IPS DF 6.9 (cell line): ENCODE results near the gene CBY2.
"Not testable (repeated sequence)": the region's sequence is repeated elsewhere in the genome, so short reads cannot be mapped to it uniquely, and the experiment has no call there.

ENCODE experiments used
- DNase-seq: peaks from one replicate; pipeline ENCODE4 v3.0.0-alpha.2; 2013; ENCODE audit warnings: low read depth, low spot score
- H3K27ac ChIP-seq: one replicate; pipeline ENCODE4 v1.5.1; 2013; ENCODE audit warnings: low read length, control low read depth
- H3K27me3 ChIP-seq: 2 replicates; pipeline ENCODE4 v1.6.1; 2013; ENCODE audit warnings: mild to moderate bottlenecking, low read length; ENCODE audit not compliant: control insufficient read depth, insufficient read depth
- H3K36me3 ChIP-seq: 2 replicates; pipeline ENCODE4 v1.6.1; 2013; ENCODE audit warnings: low read length; ENCODE audit not compliant: control insufficient read depth, insufficient read depth
- H3K4me1 ChIP-seq: 2 replicates; pipeline ENCODE4 v1.6.1; 2013; ENCODE audit warnings: low read length; ENCODE audit not compliant: control insufficient read depth, insufficient read depth
- H3K4me3 ChIP-seq: 2 replicates; pipeline ENCODE4 v1.5.1; 2013; ENCODE audit warnings: mild to moderate bottlenecking, low read length
- H3K9me3 ChIP-seq: 2 replicates; pipeline ENCODE4 v1.6.1; 2013; ENCODE audit warnings: low read length, inconsistent platforms; ENCODE audit not compliant: control insufficient read depth, insufficient read depth
- WGBS: extraction: QIAGEN DNeasy Blood & Tissue Kit; methylation state at CpG from one replicate; pipeline ENCODE4 v1.1.7; 2013; ENCODE audit warnings: mixed read lengths, missing lambda C conversion rate; ENCODE audit not compliant: insufficient read length, insufficient coverage; 5-methylcytosine and 5-hydroxymethylcytosine counted together

The CBY2 gene

DNA sequence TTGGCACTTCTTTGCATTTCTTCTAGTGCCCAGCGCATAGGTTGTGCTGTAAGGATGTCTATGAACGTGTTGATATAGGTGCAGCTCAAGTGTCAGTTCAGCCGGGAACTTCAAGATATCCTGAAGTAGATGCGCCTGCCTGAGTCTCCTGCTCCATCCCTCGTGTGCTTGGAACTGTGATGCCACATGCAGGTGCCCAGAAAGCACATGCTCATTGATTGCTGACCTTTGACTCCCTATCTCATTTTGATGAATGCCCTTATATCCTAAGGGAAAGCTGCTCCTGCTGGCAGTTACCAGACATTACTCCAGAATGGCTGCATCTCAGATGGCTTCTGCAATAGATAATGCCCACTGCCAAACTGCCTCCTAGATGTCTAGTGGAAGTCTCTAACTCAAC, 40.9 kb downstream of the CBY2 start:
- no peak overlapping the region for H3K4me3 ChIP-seq
- H3K27me3 ChIP-seq, result no peaks in the 10 kb centered on the region
- H3K27ac ChIP-seq, result no peak overlapping the region
- no CpG with 5 or more reads among the region's 5 CpGs for WGBS
- no peaks in the 10 kb centered on the region for H3K36me3 ChIP-seq
- no peak for DNase-seq
- H3K9me3 ChIP-seq, result no peaks in the 10 kb centered on the region
- H3K4me1 ChIP-seq, result no peaks in the 10 kb centered on the region

DNA sequence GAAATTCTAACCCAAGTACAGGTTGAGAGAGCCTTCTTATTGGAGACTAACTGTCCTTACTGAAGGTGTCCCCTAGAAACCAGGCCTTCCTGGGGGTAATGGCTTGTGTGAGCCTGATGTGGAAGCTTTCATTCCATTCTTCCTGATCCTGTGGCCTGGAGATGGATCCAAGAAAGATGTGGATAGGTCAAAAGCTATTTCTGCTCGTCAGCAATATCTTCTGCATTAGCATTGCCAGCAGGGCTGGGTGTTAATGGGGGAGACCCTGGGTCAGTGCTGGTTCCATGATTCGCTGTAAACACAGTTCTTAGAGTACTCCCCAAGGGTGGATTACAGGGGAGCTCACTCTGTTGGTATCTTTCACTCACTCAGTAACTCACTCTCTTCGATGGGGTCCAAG, 42.9 kb downstream of the CBY2 start:
- no peaks in the 10 kb centered on the region for H3K36me3 ChIP-seq
- H3K4me3 ChIP-seq, result no peak overlapping the region
- no CpG with 5 or more reads among the region's 3 CpGs for WGBS
- DNase-seq, result no peak
- no peaks in the 10 kb centered on the region for H3K27me3 ChIP-seq
- no peaks in the 10 kb centered on the region for H3K9me3 ChIP-seq
- H3K4me1 ChIP-seq, result no peaks in the 10 kb centered on the region; the same call in 1 of the 2 replicates
- H3K27ac ChIP-seq, result no peak overlapping the region

DNA sequence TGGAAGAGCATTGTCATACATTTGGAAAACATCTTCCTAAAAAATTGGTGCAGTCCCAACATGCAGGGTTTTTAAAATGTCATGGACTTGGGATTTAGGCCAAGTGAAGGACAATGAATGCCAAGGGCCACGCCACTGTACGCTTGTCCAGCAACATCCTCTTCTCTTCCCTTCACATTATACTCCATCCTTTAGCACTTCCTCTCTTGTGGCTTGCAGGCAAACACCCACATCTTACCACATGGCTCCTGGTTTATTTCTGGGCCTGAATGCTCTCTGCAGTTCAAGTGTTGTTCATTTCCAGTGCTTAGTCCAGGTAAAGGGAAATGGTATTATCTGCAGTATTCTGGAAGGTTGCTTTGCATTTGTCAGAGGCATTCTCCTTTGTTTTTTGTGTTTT, 45.0 kb downstream of the CBY2 start:
- no peak for DNase-seq
- H3K36me3 ChIP-seq, result no peaks in the 10 kb centered on the region
- H3K27ac ChIP-seq, result no peak overlapping the region
- no peaks in the 10 kb centered on the region; the same call in 1 of the 2 replicates for H3K4me1 ChIP-seq
- no peaks in the 10 kb centered on the region for H3K27me3 ChIP-seq
- H3K4me3 ChIP-seq, result no peak overlapping the region
- no CpG with 5 or more reads among the region's 2 CpGs for WGBS
- no peaks in the 10 kb centered on the region for H3K9me3 ChIP-seq

DNA sequence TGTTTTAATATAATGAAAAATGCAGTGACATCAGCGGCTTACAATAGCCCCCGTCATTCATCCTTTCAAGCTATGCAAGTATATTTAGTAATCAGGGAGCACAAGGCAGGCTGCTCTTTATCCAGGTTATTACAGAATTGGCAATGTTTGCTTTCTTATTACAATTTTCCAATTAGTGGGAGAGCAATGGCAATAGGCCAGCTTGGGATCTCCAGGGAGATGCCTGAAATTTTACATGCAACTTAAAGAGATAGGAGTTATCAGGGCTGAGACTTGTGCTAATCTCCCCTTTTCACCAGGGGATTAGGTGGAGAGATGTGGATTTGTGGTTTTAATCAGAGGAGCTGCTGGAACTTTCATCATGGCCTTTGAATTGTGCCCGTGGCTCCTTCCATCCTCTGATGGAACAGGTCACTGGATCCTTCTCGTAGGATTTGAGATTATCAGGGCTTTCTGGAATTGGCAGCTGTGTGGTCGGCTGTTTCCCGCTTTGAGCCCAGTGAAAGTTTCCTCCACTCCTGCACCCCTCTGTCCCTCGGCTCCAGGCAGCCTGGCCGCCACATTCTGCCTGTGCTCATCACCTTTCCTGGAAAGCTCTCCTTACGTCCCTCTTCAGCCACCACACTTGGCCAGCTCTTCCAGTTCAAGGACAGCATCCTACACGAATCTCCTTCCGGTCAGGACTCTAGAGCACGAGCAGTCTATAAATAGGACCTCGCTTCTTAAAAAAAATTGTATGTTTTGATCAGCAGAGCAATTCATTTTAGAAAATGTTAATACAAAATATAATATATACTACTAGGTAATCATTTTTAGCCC, 47.0 kb downstream of the CBY2 start:
- no CpG with 5 or more reads among the region's 13 CpGs for WGBS
- Histone ChIP-seq H3K9me3 (no peaks in the 10 kb centered on the region), H3K36me3 (no peaks in the 10 kb centered on the region), H3K4me3 (no peak overlapping the region), H3K27me3 (no peaks in the 10 kb centered on the region), H3K27ac (no peak overlapping the region), H3K4me1 (no peaks in the 10 kb centered on the region; the same call in 1 of the 2 replicates)
- no peak for DNase-seq

DNA sequence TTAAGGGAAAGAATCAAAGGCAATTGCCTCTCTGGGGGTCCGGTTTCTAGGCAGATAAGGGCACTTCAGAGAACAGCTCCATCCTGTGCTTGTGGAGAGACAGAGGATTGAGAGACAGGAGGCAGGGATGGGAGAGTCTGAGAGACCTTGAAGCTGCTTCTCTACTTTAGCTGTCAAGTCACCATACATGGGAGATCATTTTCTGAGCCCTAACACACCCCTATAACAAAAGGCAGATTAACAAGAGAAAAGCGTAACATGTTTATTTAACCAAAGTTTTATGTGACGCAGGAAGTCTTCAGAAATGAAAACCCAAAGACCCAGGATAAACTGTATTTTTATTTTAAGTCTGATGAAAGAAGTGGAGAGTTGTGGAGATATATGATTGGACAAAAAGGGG, 48.4 kb downstream of the CBY2 start:
- no CpG with 5 or more reads among the region's 3 CpGs for WGBS
- Histone ChIP-seq H3K9me3 (no peaks in the 10 kb centered on the region), H3K4me3 (no peak overlapping the region), H3K27me3 (no peaks in the 10 kb centered on the region), H3K27ac (no peak overlapping the region), H3K4me1 (no peaks in the 10 kb centered on the region; the same call in 1 of the 2 replicates), H3K36me3 (no peaks in the 10 kb centered on the region)
- DNase-seq, result no peak

DNA sequence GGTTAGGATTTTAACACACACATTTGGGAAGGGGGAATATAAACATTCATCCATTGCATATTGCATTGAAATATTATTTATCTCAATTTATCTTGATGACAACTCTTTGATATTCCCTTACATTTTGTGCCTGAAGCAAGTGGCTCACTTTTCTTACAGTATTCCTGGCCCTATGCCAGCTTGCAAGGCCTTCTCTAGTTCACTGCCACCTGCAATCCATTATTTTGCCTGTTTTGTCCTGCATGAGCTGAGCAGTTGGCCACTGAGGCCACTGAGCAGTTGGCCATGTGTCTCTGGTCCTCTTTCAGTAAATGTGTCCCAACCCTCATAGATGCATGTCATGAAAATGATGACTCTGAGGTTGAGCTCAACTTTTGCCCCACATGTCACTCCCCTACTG, 49.8 kb downstream of the CBY2 start:
- H3K27me3 ChIP-seq, result no peaks in the 10 kb centered on the region
- H3K27ac ChIP-seq, result no peak overlapping the region
- no peak for DNase-seq
- no peaks in the 10 kb centered on the region for H3K9me3 ChIP-seq
- no peaks in the 10 kb centered on the region; the same call in 1 of the 2 replicates for H3K4me1 ChIP-seq
- no peaks in the 10 kb centered on the region for H3K36me3 ChIP-seq
- H3K4me3 ChIP-seq, result no peak overlapping the region

DNA sequence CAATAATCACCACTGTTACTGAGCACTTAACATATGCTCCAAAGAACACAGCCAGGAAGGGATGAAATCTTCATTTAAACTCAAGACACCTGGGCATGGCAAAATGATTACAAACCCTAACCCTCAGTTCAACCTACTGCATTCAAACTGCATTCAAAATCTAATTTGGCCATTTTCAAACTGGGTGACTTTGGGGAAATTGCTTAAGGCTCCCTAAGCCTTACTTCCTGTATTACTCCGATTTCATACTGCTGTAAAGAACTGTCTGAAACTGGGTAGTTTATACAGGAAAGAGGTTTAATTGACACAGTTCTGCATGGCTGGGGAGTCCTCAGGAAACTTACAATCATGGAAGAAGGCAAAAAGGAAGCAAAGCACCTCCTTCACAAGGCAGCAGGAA, 50.4 kb downstream of the CBY2 start:
- no peak for DNase-seq
- Histone ChIP-seq H3K27ac (no peak overlapping the region), H3K4me3 (no peak overlapping the region), H3K9me3 (no peaks in the 10 kb centered on the region), H3K27me3 (no peaks in the 10 kb centered on the region), H3K4me1 (no peaks in the 10 kb centered on the region; the same call in 1 of the 2 replicates), H3K36me3 (no peaks in the 10 kb centered on the region)
- no CpG with 5 or more reads among the region's 1 CpG for WGBS

DNA sequence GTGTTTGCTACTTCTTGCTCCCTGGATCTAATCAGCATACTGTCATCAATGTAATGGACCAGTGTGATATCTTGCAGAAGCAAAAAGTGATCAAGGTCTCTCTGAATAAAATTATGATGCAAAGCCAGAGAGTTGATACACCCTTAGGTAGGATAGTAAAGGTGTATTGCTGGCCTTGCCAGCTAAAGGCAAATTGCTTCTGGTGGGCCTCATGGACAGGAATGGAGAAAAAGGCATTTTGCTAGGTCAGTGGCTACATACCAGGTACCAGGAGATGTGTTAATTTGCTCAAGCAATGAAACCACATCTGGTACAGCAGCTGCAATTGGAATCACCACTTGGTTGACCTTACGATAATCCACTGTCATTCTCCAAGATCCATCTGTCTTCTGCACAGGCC, 54.4 kb downstream of the CBY2 start:
- H3K4me1 ChIP-seq, H3K36me3 ChIP-seq, DNase-seq, H3K4me3 ChIP-seq, H3K9me3 ChIP-seq, H3K27ac ChIP-seq, H3K27me3 ChIP-seq: not testable (repeated sequence)
- WGBS, result no CpG with 5 or more reads among the region's 1 CpG

DNA sequence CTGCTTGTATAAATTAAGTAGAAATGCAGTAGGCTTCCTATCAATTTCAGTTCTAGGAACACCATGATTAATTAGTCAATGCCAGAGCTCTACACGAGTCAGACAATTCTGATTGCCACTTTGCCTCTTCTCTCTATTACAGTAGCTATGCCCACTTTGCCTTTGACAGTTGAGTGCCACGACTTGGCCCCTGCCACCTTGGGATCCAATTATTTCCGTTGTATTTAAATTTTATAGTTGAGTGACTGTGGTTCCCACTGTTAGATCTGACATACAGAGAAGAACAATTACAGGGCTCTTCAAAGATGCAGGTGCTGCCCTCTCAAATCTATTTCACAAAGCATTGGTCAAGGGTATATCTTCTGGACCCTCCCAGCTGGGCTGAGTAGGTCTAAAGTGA, 55.5 kb downstream of the CBY2 start:
- no CpG with 5 or more reads among the region's 3 CpGs for WGBS
- H3K9me3 ChIP-seq, H3K27me3 ChIP-seq, H3K4me3 ChIP-seq, H3K27ac ChIP-seq, DNase-seq, H3K4me1 ChIP-seq, H3K36me3 ChIP-seq: not testable (repeated sequence)

DNA sequence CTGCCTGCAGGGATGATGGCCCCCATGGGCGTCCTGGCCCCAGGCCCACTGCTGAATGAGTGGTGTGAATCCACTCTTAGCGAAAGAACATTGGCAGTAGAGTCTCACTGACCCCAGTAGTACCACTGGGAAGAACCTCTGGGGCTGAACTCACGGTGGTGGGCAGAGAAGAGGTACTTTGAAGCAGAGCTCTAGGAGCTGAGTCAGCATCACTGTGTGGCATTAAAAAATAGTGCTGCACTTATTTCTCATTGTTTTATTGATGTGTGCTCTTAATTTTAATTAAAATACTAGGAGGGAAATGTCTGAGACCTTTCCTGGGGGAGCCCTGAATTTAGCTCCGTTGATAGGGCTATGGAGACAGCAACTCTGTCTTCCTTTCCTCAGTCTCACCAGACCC, 61.3 kb downstream of the CBY2 start:
- Histone ChIP-seq H3K27ac (no peak overlapping the region), H3K4me3 (no peak overlapping the region), H3K27me3 (no peaks in the 10 kb centered on the region), H3K9me3 (no peaks in the 10 kb centered on the region), H3K4me1 (peaks cover under 1% of the 10 kb centered on the region; the same call in 1 of the 2 replicates), H3K36me3 (no peaks in the 10 kb centered on the region)
- no CpG with 5 or more reads among the region's 4 CpGs for WGBS
- DNase-seq, result no peak
